IMR-90 (cell line): Measurements from ENCODE around the gene KCNH2. TPM values are rescaled to one million over a fixed set of nuclear protein-coding genes. Genes with fewer than 3 reads are reported as not detected.

Source experiments
- ATAC-seq: fragments of 200-7000 bp; cut with Tn5 transposase; 2 replicates; pipeline ENCODE4 v1.9.1; 2020; ENCODE audit warnings: low read depth, mild to moderate bottlenecking, moderate library complexity
- BruUV-seq: library from RNA; stranded (reverse); fragments of 400-500 nt; replicated peaks from 2 replicates; lab custom pipeline; 2021; lab: Mats Ljungman, UMichigan
- CTCF ChIA-PET: fragments of 300-600 bp; formaldehyde crosslinking; extraction: SDS; loops from one replicate; lab custom pipeline; 2021; ENCODE audit warnings: antibody characterized with exemption; lab: Yijun Ruan, JAX
- POLR2A ChIA-PET: fragments of 300-600 bp; sonication (Branson Sonifier 250); formaldehyde crosslinking; loops from one replicate; lab custom pipeline; 2022; ENCODE audit warnings: antibody characterized with exemption; ENCODE audit not compliant: unreplicated experiment; lab: Charles Lee
- DNase-seq: peaks from one replicate; pipeline ENCODE4 v3.0.0; 2013
- H2AFZ ChIP-seq: replicated peaks from 2 replicates; pipeline ENCODE3; 2013; ENCODE audit warnings: low read length, mild to moderate bottlenecking; ENCODE audit not compliant: poor library complexity
- H2AK5ac ChIP-seq: 2 replicates; pipeline ENCODE4 v1.6.1; 2013; ENCODE audit warnings: low read depth, low read length, inconsistent platforms
- H2AK9ac ChIP-seq: replicated peaks from 2 replicates; pipeline ENCODE3; 2013; ENCODE audit warnings: mild to moderate bottlenecking, low read depth, low read length, moderate library complexity; ENCODE audit not compliant: poor library complexity
- H2BK120ac ChIP-seq: 2 replicates; pipeline ENCODE4 v1.6.1; 2013; ENCODE audit warnings: low read depth, low read length, inconsistent platforms
- H2BK15ac ChIP-seq: 3 replicates; pipeline ENCODE4 v1.6.1; 2013; ENCODE audit warnings: low read depth, low read length, inconsistent platforms
- H2BK20ac ChIP-seq: 2 replicates; pipeline ENCODE4 v1.6.1; 2013; ENCODE audit warnings: low read depth, mild to moderate bottlenecking, inconsistent platforms, low read length, moderate library complexity
- H2BK5ac ChIP-seq: 2 replicates; pipeline ENCODE4 v1.6.1; 2013; ENCODE audit warnings: mild to moderate bottlenecking, low read depth, low read length, inconsistent platforms; ENCODE audit not compliant: poor library complexity, severe bottlenecking
- H3K14ac ChIP-seq: replicated peaks from 2 replicates; pipeline ENCODE4 v1.6.1; 2013; ENCODE audit warnings: low read depth, low read length, inconsistent platforms
- H3K18ac ChIP-seq: 2 replicates; pipeline ENCODE4 v1.6.1; 2013; ENCODE audit warnings: low read depth, low read length, control low read depth
- H3K23ac ChIP-seq: 2 replicates; pipeline ENCODE4 v1.6.1; 2013; ENCODE audit warnings: low read depth, low read length, inconsistent platforms
- H3K27ac ChIP-seq: 2 replicates; pipeline ENCODE4 v1.5.1; 2013; ENCODE audit warnings: mild to moderate bottlenecking, control low read depth, low read length; ENCODE audit not compliant: insufficient read depth
- H3K27me3 ChIP-seq: 2 replicates; pipeline ENCODE4 v1.6.1; 2013; ENCODE audit warnings: low read length; ENCODE audit not compliant: control insufficient read depth, insufficient read depth
- H3K36me3 ChIP-seq: 2 replicates; pipeline ENCODE4 v1.6.1; 2013; ENCODE audit warnings: low read length, mixed read lengths; ENCODE audit not compliant: control insufficient read depth, insufficient read depth
- H3K4ac ChIP-seq: 2 replicates; pipeline ENCODE4 v1.6.1; 2013; ENCODE audit warnings: low read depth, low read length, inconsistent platforms
- H3K4me1 ChIP-seq: 2 replicates; pipeline ENCODE4 v1.6.1; 2013; ENCODE audit warnings: low read length, mixed read lengths; ENCODE audit not compliant: control insufficient read depth, insufficient read depth
- H3K4me2 ChIP-seq: 2 replicates; pipeline ENCODE4 v1.6.1; 2013; ENCODE audit warnings: low read depth, mild to moderate bottlenecking, control low read depth, low read length, moderate library complexity
- H3K4me3 ChIP-seq: 2 replicates; pipeline ENCODE4 v1.5.1; 2013; ENCODE audit warnings: low read depth, mild to moderate bottlenecking, control low read depth, low read length, moderate library complexity; ENCODE audit not compliant: insufficient read depth
- H3K56ac ChIP-seq: 2 replicates; pipeline ENCODE4 v1.6.1; 2013; ENCODE audit warnings: low read length, inconsistent platforms; ENCODE audit not compliant: insufficient read depth; ENCODE audit errors: extremely low read depth
- H3K79me1 ChIP-seq, 2 experiments: 2 replicates each; pipeline ENCODE4 v1.6.1; 2013; ENCODE audit warnings: low read length in 2 of 2, inconsistent platforms in 1 of 2, low read depth in 1 of 2
- H3K9ac ChIP-seq: 2 replicates; pipeline ENCODE4 v1.6.1; 2013; ENCODE audit warnings: low read depth, low read length, control low read depth
- H3K9me1 ChIP-seq: 2 replicates; pipeline ENCODE4 v1.6.1; 2013; ENCODE audit warnings: low read length, inconsistent platforms; ENCODE audit not compliant: insufficient read depth
- H3K9me3 ChIP-seq: 2 replicates; pipeline ENCODE4 v1.6.1; 2013; ENCODE audit warnings: low read length; ENCODE audit not compliant: control insufficient read depth, insufficient read depth
- H4K20me1 ChIP-seq: 2 replicates; pipeline ENCODE4 v1.6.1; 2013; ENCODE audit warnings: low read length, inconsistent platforms; ENCODE audit not compliant: insufficient read depth
- H4K5ac ChIP-seq: 2 replicates; pipeline ENCODE4 v1.6.1; 2013; ENCODE audit warnings: mild to moderate bottlenecking, low read depth, low read length, control low read depth
- H4K8ac ChIP-seq, 2 experiments: 2 replicates each; pipeline ENCODE4 v1.6.1; 2013; ENCODE audit warnings: low read depth in 2 of 2, low read length in 2 of 2, control low read depth in 1 of 2, inconsistent platforms in 1 of 2
- H4K91ac ChIP-seq: 2 replicates; pipeline ENCODE4 v1.6.1; 2013; ENCODE audit warnings: low read depth, low read length, inconsistent platforms; ENCODE audit not compliant: insufficient read depth
- CTCF ChIP-seq: conservative IDR thresholded peaks from 2 replicates; pipeline ENCODE4 v1.5.1; 2012; ENCODE audit warnings: mild to moderate bottlenecking, low read depth, low read length, improper control_type of control experiment
- MAZ ChIP-seq: IDR thresholded peaks from 2 replicates; pipeline ENCODE4 v1.6.1; 2012; ENCODE audit warnings: low read depth, mild to moderate bottlenecking, low read length, improper control_type of control experiment, moderate library complexity, borderline replicate concordance
- NFE2L2 ChIP-seq: fragments of 150-350 bp; IDR thresholded peaks from 2 replicates; pipeline ENCODE4 v1.6.1; 2016; ENCODE audit warnings: low read depth, mild to moderate bottlenecking, low read length
- RAD21 ChIP-seq: IDR thresholded peaks from 2 replicates; pipeline ENCODE4 v1.6.1; 2012; ENCODE audit warnings: low read length, improper control_type of control experiment
- RCOR1 ChIP-seq: IDR thresholded peaks from 2 replicates; pipeline ENCODE4 v1.6.1; 2012; ENCODE audit warnings: mild to moderate bottlenecking, low read length, improper control_type of control experiment; ENCODE audit not compliant: insufficient replicate concordance
- SMC3 ChIP-seq: fragments of 150-350 bp; IDR thresholded peaks from 2 replicates; pipeline ENCODE4 v1.6.1; 2016; ENCODE audit warnings: low read depth, mild to moderate bottlenecking, antibody characterized with exemption, low read length, moderate library complexity
- USF2 ChIP-seq: fragments of 150-350 bp; IDR thresholded peaks from 2 replicates; pipeline ENCODE4 v1.6.1; 2017; ENCODE audit warnings: mild to moderate bottlenecking, antibody characterized with exemption, low read length, low read depth
- WGBS, 2 experiments: methylation state at CpG; one replicate each; pipeline versions ENCODE4 v1.1.5 to v1.1.7; 2013; ENCODE audit warnings: missing lambda C conversion rate in 2 of 2; ENCODE audit not compliant: insufficient read length in 1 of 2; ENCODE audit errors: extremely low coverage in 2 of 2; 5-methylcytosine and 5-hydroxymethylcytosine counted together
- dilution Hi-C: fragments of 300-500 bp; cut with HindIII; formaldehyde crosslinking; loops from one replicate; pipeline ENCODE4 v1.14.3; 2018; ENCODE audit warnings: low sequenced_read_pairs; ENCODE audit not compliant: unreplicated experiment
- in situ Hi-C: fragments of 300-500 bp; cut with MboI; formaldehyde crosslinking; loops from 3 replicates; pipeline ENCODE4 v1.14.3; 2019; ENCODE audit warnings: low sequenced_read_pairs, inconsistent platforms, mixed read lengths
- intact Hi-C: fragments of 100-400 bp; cut with micrococcal nuclease; formaldehyde crosslinking; loops from 2 replicates; pipeline ENCODE4 v1.10.0; 2022
- polyA plus RNA-seq, 3 experiments: library from polyadenylated mRNA; depleted of rRNA; stranded (reverse); fragments of >200 nt; gene quantifications; 2 replicates each; pipeline ENCODE4 v1.2.3, GENCODE V29; 2012; ENCODE audit warnings: low replicate concordance in 1 of 3
- total RNA-seq: library from RNA; depleted of rRNA; stranded (reverse); fragments of >200 nt; gene quantifications from 2 replicates; pipeline ENCODE4 v1.2.3, GENCODE V29; 2012

The KCNH2 gene
- total and polyA plus RNA-seq, 2 of the 4 experiments (the other 2 are of a cell fraction) = 0.90 to 2.1 TPM

- Histone ChIP-seq H3K79me1 (no peaks in the 10 kb centered on the region), H4K5ac (peak overlapping the region; percentile 86), H2AK9ac (peak overlapping the region; percentile 6), H3K9ac (peak overlapping the region; percentile 61), H2BK15ac (no peak overlapping the region), H3K9me1 (no peaks in the 10 kb centered on the region), H3K4ac (peak overlapping the region; percentile 71), H2BK120ac (peak overlapping the region; percentile 66), H3K4me2 (no peak overlapping the region), H2AFZ (peak overlapping the region; percentile 61), H4K20me1 (no peaks in the 10 kb centered on the region), H3K27me3 (no peaks in the 10 kb centered on the region; the same call in 1 of the 2 replicates), H3K9me3 (no peaks in the 10 kb centered on the region), H2BK5ac (no peak overlapping the region), H3K14ac (peak overlapping the region; percentile 73; the same call in 1 of the 2 replicates), H3K4me1 (peaks cover 13% of the 10 kb centered on the region; the same call in 1 of the 2 replicates), H4K8ac (peak overlapping the region; percentile 78 to 85), H4K91ac (peak overlapping the region; percentile 92; the same call in 1 of the 2 replicates), H3K56ac (peak overlapping the region; percentile 46), H2BK20ac (peak overlapping the region; percentile 64), H3K27ac (peak overlapping the region; percentile 79), H2AK5ac (no peak overlapping the region), H3K4me3 (no peak overlapping the region), H3K23ac (peak overlapping the region; percentile 45; the same call in 1 of the 2 replicates), H3K36me3 (no peaks in the 10 kb centered on the region), H3K18ac (peak overlapping the region; percentile 63; the same call in 1 of the 2 replicates)
- DNase-seq (peak; percentile 37), ATAC-seq (peak; percentile 91)
- WGBS, 2 experiments = 0% methylated on average over 1 of the region's 23 CpGs; no CpG with 5 or more reads in 1 of the 2 experiments
- ChIA-PET CTCF (interaction anchor here (0.6 to 2.4 kb wide), 18 partner anchors 9 to 193 kb away, joined by 3 to 18 read pairs (median 3); partner anchors contain the start of gene ABCB8), POLR2A (no interaction called here)
- no TSS peak for BruUV-seq
- intact Hi-C loops = loop anchor here (1.0 to 2.0 kb wide), 5 partner anchors 24 to 210 kb away; no protein-coding TSS in a partner anchor
- TF ChIP-seq RCOR1 = no peak
- TF ChIP-seq MAZ = peak; percentile 35; the same call in 1 of the 2 replicates
- TF ChIP-seq NFE2L2 = no peak
- TF ChIP-seq CTCF = peak; percentile 90
- peak; percentile 71 for TF ChIP-seq SMC3
- TF ChIP-seq RAD21 = peak; percentile 90
- TF ChIP-seq USF2 = no peak
- in situ Hi-C loops = no loop called here
- dilution Hi-C loops = no loop called here
Observed at GRCh38 chr7:150962553-150963399, 15.3 kb downstream of the KCNH2 start.
